Gastrocnemius medialis (tissue), 4 donors: ENCODE measurements around the gene SPATA31D1. TPM values are rescaled to one million over a fixed set of nuclear protein-coding genes. Genes with fewer than 3 reads are reported as not detected.
A peak's percentile ranks its signal among the peaks of the same experiment; 100 is the strongest.

Experiments used
- ATAC-seq, 2 donors: fragments of 150-250 bp; one replicate each; pipeline ENCODE4 v1.9.1; 2016
- DNase-seq, 2 donors: peaks; one replicate each; pipeline ENCODE4 v3.0.0-alpha.2; 2019
- H3K27ac ChIP-seq, 4 donors: fragments of 200-600 bp; sonication (generic); 1 replicate in 1 of 4; 2 replicates in 3 of 4; pipeline ENCODE4 v1.5.1; 2016 to 2018; ENCODE audit warnings: mild to moderate bottlenecking in 2 of 4, moderate library complexity in 1 of 4
- H3K27me3 ChIP-seq, 3 donors: fragments of 200-600 bp; sonication (generic) in 2 of 3; 1 replicate in 1 of 3; 2 replicates in 2 of 3; pipeline versions ENCODE4 v1.5.1 to v1.6.0; 2016 to 2019; ENCODE audit warnings: mild to moderate bottlenecking in 1 of 3, moderate library complexity in 1 of 3
- H3K36me3 ChIP-seq, 2 donors: fragments of 200-600 bp; sonication (generic) in 1 of 2; one replicate each; pipeline ENCODE4 v1.5.1; 2017 to 2018
- H3K4me1 ChIP-seq, 2 donors: fragments of 200-600 bp; sonication (generic) in 1 of 2; one replicate each; pipeline ENCODE4 v1.5.1; 2016 to 2017; ENCODE audit warnings: mild to moderate bottlenecking in 2 of 2
- H3K4me3 ChIP-seq, 4 donors: fragments of 200-600 bp; sonication (generic) in 3 of 4; 1 replicate in 1 of 4; 2 replicates in 3 of 4; pipeline ENCODE4 v1.5.1; 2016 to 2019; ENCODE audit warnings: mild to moderate bottlenecking in 2 of 4
- H3K9me3 ChIP-seq, 3 donors: fragments of 200-600 bp; sonication (generic) in 2 of 3; 1 replicate in 1 of 3; 2 replicates in 2 of 3; pipeline ENCODE4 v1.5.1; 2016 to 2019
- CTCF ChIP-seq, 5 experiments: fragments of 450-650 bp in 3 of 5; fragments of 200-600 bp in 2 of 5; sonication (generic) in 2 of 5; IDR thresholded peaks in 4 of 5; conservative IDR thresholded peaks in 1 of 5; 1 replicate in 4 of 5; 2 replicates in 1 of 5; pipeline ENCODE4 v1.5.1; 2016 to 2019; ENCODE audit warnings: antibody characterized with exemption in 5 of 5, mild to moderate bottlenecking in 3 of 5, moderate library complexity in 3 of 5
- POLR2A ChIP-seq, 2 donors: fragments of 450-650 bp; IDR thresholded peaks; one replicate each; pipeline ENCODE4 v1.6.1; 2017; ENCODE audit warnings: antibody characterized with exemption in 2 of 2, mild to moderate bottlenecking in 2 of 2, moderate library complexity in 2 of 2
- in situ Hi-C, 4 donors: fragments of 200-750 bp; cut with MboI; loops; one replicate each; pipeline versions ENCODE4 v1.15.0 to v1.8.0; 2017; ENCODE audit warnings: low sequenced_read_pairs in 4 of 4
- intact Hi-C: fragments of 100-400 bp; cut with DNase I; formaldehyde crosslinking; loops from one replicate; pipeline ENCODE4 v1.15.1; 2023; ENCODE audit warnings: low total_unique reads
- total RNA-seq, 4 donors: library from RNA; depleted of rRNA; stranded (reverse); fragments of >200 nt; gene quantifications; one replicate each; pipeline versions ENCODE4 v1.1.0 to v1.2.3, GENCODE V29; 2016

SPATA31D1 gene
- total RNA-seq, 4 donors from 2014 or later: not detected

- no peaks in the 10 kb centered on the region for H3K4me1 ChIP-seq
- H3K27ac ChIP-seq: no peak overlapping the region
- no peak for ATAC-seq
- H3K9me3 ChIP-seq: no peaks in the 10 kb centered on the region
- in situ Hi-C loops (no loop called here), intact Hi-C loops (no loop called here)
- no peak for DNase-seq
- H3K27me3 ChIP-seq: no peaks in the 10 kb centered on the region
- H3K4me3 ChIP-seq: no peak overlapping the region
- no peaks in the 10 kb centered on the region for H3K36me3 ChIP-seq
- TF ChIP-seq POLR2A (IDR thresholded peaks at IDR 0.05) (no peak), CTCF (IDR thresholded peaks at IDR 0.05 in 4 of 5, conservative IDR thresholded peaks at IDR 0.05 in 1 of 5) (no peak)
Measured at GRCh38 chr9:82012276-82012675, 23.7 kb downstream of the SPATA31D1 start.

GRCh38 chr9:82020331-82020730 is 31.8 kb downstream of the SPATA31D1 start:
- in situ Hi-C loops (no loop called here), intact Hi-C loops (loop anchor here (2.0 kb wide), 1 partner anchor 274 kb away; no protein-coding TSS in a partner anchor)
- no peak for DNase-seq
- no peaks in the 10 kb centered on the region for H3K27me3 ChIP-seq
- H3K4me1 ChIP-seq: peaks cover 10 to 16% of the 10 kb centered on the region in 2 donors
- peak overlapping the region in 1 of 4 donors; percentile 63 for H3K27ac ChIP-seq
- no peak overlapping the region for H3K4me3 ChIP-seq
- H3K9me3 ChIP-seq: no peaks in the 10 kb centered on the region
- TF ChIP-seq CTCF (IDR thresholded peaks at IDR 0.05 in 4 of 5, conservative IDR thresholded peaks at IDR 0.05 in 1 of 5): no peak
- no peak for TF ChIP-seq POLR2A (IDR thresholded peaks at IDR 0.05)
- no peak for ATAC-seq
- H3K36me3 ChIP-seq: no peaks in the 10 kb centered on the region

GRCh38 chr9:82021198-82021597 is 32.6 kb downstream of the SPATA31D1 start:
- Histone ChIP-seq H3K27ac (peak overlapping the region; percentile 10 to 67 (median 44)), H3K9me3 (no peaks in the 10 kb centered on the region), H3K4me3 (no peak overlapping the region), H3K36me3 (no peaks in the 10 kb centered on the region), H3K27me3 (no peaks in the 10 kb centered on the region), H3K4me1 (peaks cover 10 to 16% of the 10 kb centered on the region in 2 donors)
- TF ChIP-seq CTCF (IDR thresholded peaks at IDR 0.05 in 4 of 5, conservative IDR thresholded peaks at IDR 0.05 in 1 of 5): no peak
- no peak for TF ChIP-seq POLR2A (IDR thresholded peaks at IDR 0.05)
- ATAC-seq (peak; percentile 100), DNase-seq (peak; percentile 81 to 82)
- in situ Hi-C loops (no loop called here), intact Hi-C loops (loop anchor here (2.0 kb wide), 1 partner anchor 274 kb away; no protein-coding TSS in a partner anchor)

GRCh38 chr9:82022121-82022520 is 33.5 kb downstream of the SPATA31D1 start:
- Histone ChIP-seq H3K4me3 (no peak overlapping the region), H3K27me3 (no peaks in the 10 kb centered on the region), H3K9me3 (no peaks in the 10 kb centered on the region), H3K27ac (peak overlapping the region in 2 of 4 donors; percentile 24 to 67), H3K36me3 (no peaks in the 10 kb centered on the region), H3K4me1 (peaks cover 10 to 16% of the 10 kb centered on the region in 2 donors)
- in situ Hi-C loops: no loop called here
- intact Hi-C loops: no loop called here
- ATAC-seq (no peak), DNase-seq (no peak)
- TF ChIP-seq POLR2A (IDR thresholded peaks at IDR 0.05) (no peak), CTCF (IDR thresholded peaks at IDR 0.05 in 4 of 5, conservative IDR thresholded peaks at IDR 0.05 in 1 of 5) (no peak)

- Histone ChIP-seq H3K27me3 (no peaks in the 10 kb centered on the region), H3K9me3 (no peaks in the 10 kb centered on the region), H3K4me1 (peaks cover 10 to 16% of the 10 kb centered on the region in 2 donors), H3K27ac (no peak overlapping the region), H3K4me3 (no peak overlapping the region), H3K36me3 (no peaks in the 10 kb centered on the region)
- no peak for DNase-seq
- no peak for ATAC-seq
- no peak for TF ChIP-seq POLR2A (IDR thresholded peaks at IDR 0.05)
- no peak for TF ChIP-seq CTCF (IDR thresholded peaks at IDR 0.05 in 4 of 5, conservative IDR thresholded peaks at IDR 0.05 in 1 of 5)
- intact Hi-C loops: no loop called here
- in situ Hi-C loops: no loop called here
Measured at GRCh38 chr9:82024908-82025307, 36.3 kb downstream of the SPATA31D1 start.
